Right hindlimb (tissue), 1 donor: ENCODE results near the gene DXO.
"Not testable (repeated sequence)": the region's sequence is repeated elsewhere in the genome, so short reads cannot be mapped to it uniquely, and the experiment has no call there.

Source experiments
- DNase-seq: peaks from one replicate; pipeline ENCODE4 v3.0.0-alpha.2; 2018

DXO gene

GRCh38 chr6:31971993-31972708 is at the start of gene DXO:
TSS of gene DXO (minus strand) at chr6:31972138. CDS start at chr6:31971675, 463 bp downstream.
- DNase-seq, result peak; percentile 97

GRCh38 chr6:32014547-32014946 is 42.6 kb upstream of the DXO start, which contains the start of gene C4B:
TSS of gene C4B (plus strand) at chr6:32014795. CDS start at chr6:32014846, 51 bp downstream.
- not testable (repeated sequence) for DNase-seq

GRCh38 chr6:32013738-32014137 is 41.8 kb upstream of the DXO start:
- not testable (repeated sequence) for DNase-seq

GRCh38 chr6:32012941-32013617 is 41.1 kb upstream of the DXO start:
- peak; percentile 19 for DNase-seq

GRCh38 chr6:32010856-32011530 is 39.1 kb upstream of the DXO start:
- not testable (repeated sequence) for DNase-seq

GRCh38 chr6:32009537-32009936 is 37.6 kb upstream of the DXO start:
- DNase-seq, result not testable (repeated sequence)

GRCh38 chr6:32008616-32009015 is 36.7 kb upstream of the DXO start:
- DNase-seq, result not testable (repeated sequence)

- DNase-seq, result not testable (repeated sequence)
Measured at GRCh38 chr6:32008037-32008436, 36.1 kb upstream of the DXO start.

- DNase-seq, result not testable (repeated sequence)
Measured at GRCh38 chr6:32007086-32007485, 35.1 kb upstream of the DXO start.

- not testable (repeated sequence) for DNase-seq
Measured at GRCh38 chr6:32005991-32006529, 34.1 kb upstream of the DXO start.

- DNase-seq, result not testable (repeated sequence)
Measured at GRCh38 chr6:32005538-32005880, 33.6 kb upstream of the DXO start.

GRCh38 chr6:32004864-32005537 is 33.1 kb upstream of the DXO start:
- peak; percentile 9 for DNase-seq

GRCh38 chr6:32004393-32004792 is 32.5 kb upstream of the DXO start:
- DNase-seq, result not testable (repeated sequence)

GRCh38 chr6:32003301-32003700 is 31.4 kb upstream of the DXO start:
- DNase-seq, result not testable (repeated sequence)

- DNase-seq, result not testable (repeated sequence)
Measured at GRCh38 chr6:32002546-32003268, 30.8 kb upstream of the DXO start.

GRCh38 chr6:31996385-31996784 is 24.4 kb upstream of the DXO start:
- not testable (repeated sequence) for DNase-seq

GRCh38 chr6:31994421-31994820 is 22.5 kb upstream of the DXO start:
- DNase-seq, result not testable (repeated sequence)

GRCh38 chr6:31989363-31989762 is 17.4 kb upstream of the DXO start:
- DNase-seq, result not testable (repeated sequence)

GRCh38 chr6:31981744-31982143 is 9.8 kb upstream of the DXO start, which contains the start of gene C4A:
TSS of gene C4A (plus strand) at chr6:31982057. CDS start at chr6:31982108, 51 bp downstream.
- not testable (repeated sequence) for DNase-seq

- not testable (repeated sequence) for DNase-seq
Measured at GRCh38 chr6:31980998-31981397, 9.1 kb upstream of the DXO start.

GRCh38 chr6:31980195-31980876 is 8.4 kb upstream of the DXO start:
- not testable (repeated sequence) for DNase-seq
